ENCODE data around the gene SRSF1.

The SRSF1 gene

DNA sequence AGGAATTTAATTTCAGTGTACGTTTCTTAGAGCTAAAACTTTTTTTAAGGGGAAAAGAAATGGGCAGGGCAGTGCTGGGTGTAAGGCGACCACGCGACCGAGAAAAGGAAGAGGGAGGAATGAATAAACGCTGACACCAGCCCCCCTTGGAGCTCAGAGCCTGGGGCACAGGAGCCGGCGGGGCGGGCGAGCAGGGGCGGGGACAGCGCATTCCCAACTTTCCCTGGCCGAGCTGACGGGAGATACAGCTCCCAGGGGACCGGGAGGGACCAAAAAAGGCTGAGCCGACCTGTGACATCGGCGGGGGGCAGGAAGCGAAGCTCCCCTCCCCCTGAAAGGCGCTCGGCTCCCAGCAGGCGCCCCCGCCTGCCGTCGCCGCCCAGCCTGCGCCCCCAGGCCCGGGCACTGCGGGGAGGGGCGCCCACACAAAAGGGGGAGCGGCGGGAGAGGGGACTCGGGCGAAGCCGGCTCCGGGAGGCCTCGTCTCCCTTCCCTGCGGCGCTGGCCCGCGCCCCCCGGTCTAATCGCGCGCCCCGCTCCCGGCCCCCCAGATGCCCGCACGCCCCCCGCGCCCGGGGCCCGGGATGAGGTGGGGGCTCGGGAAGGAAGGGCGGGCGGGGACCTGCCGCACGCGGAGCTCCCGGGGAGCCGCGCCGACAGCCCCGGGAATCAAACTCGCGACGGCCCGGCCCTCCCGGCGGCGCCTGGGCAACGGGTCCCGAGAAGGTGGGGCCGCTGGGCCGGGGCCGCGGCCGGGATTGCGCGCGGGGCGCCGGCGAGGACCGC, 52.5 kb downstream of the SRSF1 start:
- Histone ChIP-seq H3K4me1 (ENCODE audit: control insufficient read depth, insufficient read depth, low read length) (peaks cover 6% of the 10 kb centered on the region), H3K4me3 (ENCODE audit: low read length) (peak overlapping the region; percentile 53; the same call in 1 of the 2 replicates), H3K9me3 (ENCODE audit: control insufficient read depth, insufficient read depth, low read length) (no peaks in the 10 kb centered on the region), H3K27me3 (ENCODE audit: control insufficient read depth, insufficient read depth, low read length) (peaks cover 8% of the 10 kb centered on the region; the same call in 1 of the 2 replicates), H3K36me3 (ENCODE audit: control insufficient read depth, insufficient read depth, low read length) (no peaks in the 10 kb centered on the region), H3K27ac (ENCODE audit: low read length) (no peak overlapping the region)
- WGBS (ENCODE audit: insufficient coverage, insufficient read length): no CpG with 5 or more reads among the region's 85 CpGs
- no peak for DNase-seq (ENCODE audit: low read depth, low spot score)

DNA sequence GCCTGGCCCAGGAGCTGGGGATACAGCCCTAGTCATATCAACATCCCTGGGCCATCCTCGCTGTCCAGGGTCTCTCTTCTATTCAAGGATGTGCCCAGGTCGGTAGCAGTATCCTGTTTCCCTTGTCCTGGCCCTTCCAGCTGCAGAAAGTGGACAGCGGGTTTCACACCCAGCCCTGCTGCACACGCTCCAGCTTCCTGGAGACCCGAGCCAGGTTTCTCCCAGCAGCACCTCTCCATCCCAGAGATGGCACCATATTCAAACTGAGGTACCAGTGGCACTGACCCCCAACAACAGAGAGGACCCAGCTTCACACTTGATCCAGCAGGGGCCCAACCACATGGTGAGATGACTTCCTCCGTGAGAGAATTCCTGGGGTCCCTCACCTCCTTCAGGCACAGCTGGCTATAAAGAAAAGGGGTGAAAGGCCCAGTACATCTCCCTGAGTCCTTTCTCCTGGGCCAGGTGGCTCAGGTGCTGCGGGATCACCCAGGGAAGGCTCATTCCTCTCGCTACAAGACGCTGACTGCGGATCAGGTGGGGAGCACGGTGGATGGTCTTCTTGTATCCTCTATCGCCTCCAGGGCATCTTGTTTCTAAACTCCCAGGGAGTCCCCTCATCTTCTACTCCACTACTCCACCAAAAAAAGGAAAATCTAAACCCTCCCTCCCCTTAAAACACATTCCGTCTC, 53.2 kb downstream of the SRSF1 start:
- WGBS (ENCODE audit: insufficient coverage, insufficient read length): no CpG with 5 or more reads among the region's 13 CpGs
- no peak overlapping the region; the same call in 1 of the 2 replicates for H3K4me3 ChIP-seq (ENCODE audit: low read length)
- peaks cover 8% of the 10 kb centered on the region; the same call in 1 of the 2 replicates for H3K27me3 ChIP-seq (ENCODE audit: control insufficient read depth, insufficient read depth, low read length)
- no peak overlapping the region for H3K27ac ChIP-seq (ENCODE audit: low read length)
- no peaks in the 10 kb centered on the region for H3K36me3 ChIP-seq (ENCODE audit: control insufficient read depth, insufficient read depth, low read length)
- H3K4me1 ChIP-seq (ENCODE audit: control insufficient read depth, insufficient read depth, low read length): peaks cover 10% of the 10 kb centered on the region
- no peaks in the 10 kb centered on the region for H3K9me3 ChIP-seq (ENCODE audit: control insufficient read depth, insufficient read depth, low read length)
- no peak for DNase-seq (ENCODE audit: low read depth, low spot score)
